B cell (primary cell): ENCODE data around the gene RNF34. TPM values are rescaled to one million over a fixed set of nuclear protein-coding genes. Genes with fewer than 3 reads are reported as not detected.

Source experiments
- ATAC-seq: fragments of 200-7000 bp; cut with Tn5 transposase; one replicate; pipeline ENCODE4 v1.10.0; 2021; ENCODE audit warnings: low read depth, mild to moderate bottlenecking, moderate number of reproducible peaks, moderate library complexity
- CTCF ChIA-PET: fragments of 350-600 bp; sonication (Branson Sonifier 250); formaldehyde crosslinking; loops from one replicate; lab custom pipeline; 2021; ENCODE audit warnings: antibody characterized with exemption, inconsistent platforms; lab: Charles Lee
- POLR2A ChIA-PET: fragments of 350-600 bp; sonication (Branson Sonifier 250); formaldehyde crosslinking; loops from one replicate; lab custom pipeline; 2021; ENCODE audit warnings: antibody characterized with exemption; lab: Charles Lee
- DNase-seq: peaks from one replicate; pipeline ENCODE4 v3.0.0; 2013
- H2AFZ ChIP-seq: 2 replicates; pipeline ENCODE4 v1.6.1; 2012; ENCODE audit warnings: mild to moderate bottlenecking, low read depth, low read length; ENCODE audit not compliant: insufficient read depth, poor library complexity, severe bottlenecking
- H3K27ac ChIP-seq, 2 donors: 1 replicate in 1 of 2; 2 replicates in 1 of 2; pipeline ENCODE4 v1.5.1; 2012 to 2013; ENCODE audit warnings: low read length in 2 of 2, mild to moderate bottlenecking in 2 of 2, moderate library complexity in 1 of 2
- H3K27me3 ChIP-seq, 4 experiments: fragments of 200-600 bp in 1 of 4; sonication (generic) in 1 of 4; replicated peaks in 1 of 4; 1 replicate in 2 of 4; 2 replicates in 2 of 4; pipeline versions ENCODE4 v1.6.1 to v1.7.0; 2013 to 2016; ENCODE audit warnings: low read length in 3 of 4, mild to moderate bottlenecking in 2 of 4, mixed read lengths in 1 of 4, moderate library complexity in 1 of 4; ENCODE audit not compliant: insufficient read depth in 4 of 4, control insufficient read depth in 3 of 4; ENCODE audit errors: control extremely low read depth in 1 of 4
- H3K36me3 ChIP-seq, 2 experiments: replicated peaks in 1 of 2; 1 replicate in 1 of 2; 2 replicates in 1 of 2; pipeline versions ENCODE4 v1.6.1 to v1.7.1; 2013; ENCODE audit warnings: low read length in 1 of 2; ENCODE audit not compliant: insufficient read depth in 2 of 2, control insufficient read depth in 1 of 2; ENCODE audit errors: control extremely low read depth in 1 of 2, extremely low read depth in 1 of 2
- H3K4me1 ChIP-seq, 2 donors: fragments of 200-600 bp in 1 of 2; sonication (generic) in 1 of 2; 1 replicate in 1 of 2; 2 replicates in 1 of 2; pipeline versions ENCODE4 v1.5.1 to v1.6.1; 2013 to 2017; ENCODE audit warnings: low read length in 2 of 2; ENCODE audit not compliant: control insufficient read depth in 2 of 2, insufficient read depth in 2 of 2
- H3K4me2 ChIP-seq: replicated peaks from 2 replicates; pipeline ENCODE3; 2012; ENCODE audit warnings: mild to moderate bottlenecking, low read depth, low read length; ENCODE audit not compliant: poor library complexity, severe bottlenecking
- H3K4me3 ChIP-seq, 5 experiments: fragments of 200-600 bp in 1 of 5; sonication (generic) in 1 of 5; 1 replicate in 3 of 5; 2 replicates in 2 of 5; pipeline versions ENCODE4 v1.5.1 to v1.7.0; 2011 to 2016; ENCODE audit warnings: low read length in 4 of 5, mild to moderate bottlenecking in 4 of 5, low read depth in 2 of 5, control low read depth in 1 of 5, moderate library complexity in 1 of 5; ENCODE audit not compliant: insufficient read depth in 1 of 5; ENCODE audit errors: control extremely low read depth in 1 of 5, extremely low read depth in 1 of 5
- H3K79me2 ChIP-seq: fragments of 200-600 bp; sonication (generic); one replicate; pipeline ENCODE4 v1.6.0; 2016; ENCODE audit warnings: low read length; ENCODE audit not compliant: control insufficient read depth, insufficient read depth
- H3K9ac ChIP-seq: fragments of 200-600 bp; sonication (generic); 2 replicates; pipeline ENCODE4 v1.6.1; 2017; ENCODE audit warnings: mild to moderate bottlenecking, low read length, moderate library complexity
- H3K9me3 ChIP-seq, 3 donors: one replicate each; pipeline versions ENCODE4 v1.6.1 to v1.7.1; 2013; ENCODE audit warnings: low read length in 2 of 3; ENCODE audit not compliant: control insufficient read depth in 2 of 3, insufficient read depth in 1 of 3; ENCODE audit errors: control extremely low read depth in 1 of 3
- H4K20me1 ChIP-seq: 2 replicates; pipeline ENCODE4 v1.6.0; 2012; ENCODE audit warnings: mild to moderate bottlenecking, low read length; ENCODE audit not compliant: insufficient read depth, control insufficient read depth, poor library complexity, severe bottlenecking
- H3K27ac Mint-ChIP-seq: one replicate; pipeline ENCODE4 v1.8.0; 2021; ENCODE audit warnings: mixed read lengths
- H3K27me3 Mint-ChIP-seq: one replicate; pipeline ENCODE4 v1.8.0; 2021; ENCODE audit warnings: mixed read lengths
- H3K4me1 Mint-ChIP-seq: one replicate; pipeline ENCODE4 v1.8.0; 2021; ENCODE audit warnings: mixed read lengths
- H3K4me3 Mint-ChIP-seq: one replicate; pipeline ENCODE4 v1.8.0; 2021; ENCODE audit warnings: mixed read lengths
- H3K9me3 Mint-ChIP-seq: one replicate; pipeline ENCODE4 v1.8.0; 2022; ENCODE audit warnings: mixed read lengths; ENCODE audit not compliant: insufficient read depth
- EZH2 ChIP-seq: IDR thresholded peaks from 2 replicates; pipeline ENCODE4 v1.6.1; 2012; ENCODE audit warnings: borderline replicate concordance, low read depth, mild to moderate bottlenecking, moderate library complexity, low read length; ENCODE audit not compliant: insufficient read depth, poor library complexity, severe bottlenecking
- WGBS: methylation state at CpG from one replicate; pipeline ENCODE4 v1.1.5; 2013; ENCODE audit warnings: missing lambda C conversion rate; ENCODE audit not compliant: insufficient coverage; 5-methylcytosine and 5-hydroxymethylcytosine counted together
- intact Hi-C: fragments of 100-400 bp; cut with micrococcal nuclease; formaldehyde crosslinking; loops from one replicate; pipeline ENCODE4 v1.10.0; 2022
- polyA plus RNA-seq: library from polyadenylated mRNA; depleted of rRNA; stranded (reverse); fragments of >200 nt; gene quantifications from 2 replicates; pipeline ENCODE4 v1.2.3, GENCODE V29; 2012
- total RNA-seq, 2 donors: library from RNA; stranded (reverse); fragments of 120-200 nt in 1 of 2; gene quantifications; 1 replicate in 1 of 2; 2 replicates in 1 of 2; pipeline versions ENCODE4 v1.2.3 to v1.2.4, GENCODE V29; 2013 to 2022
- TF ChIP-seq, protein P1 (sequence below): fragments of 200-600 bp; IDR thresholded peaks from one replicate; pipeline ENCODE4 v1.8.0; 2022; ENCODE audit warnings: antibody characterized with exemption, mild to moderate bottlenecking

The RNF34 gene
- total and polyA plus RNA-seq, 2 donors (not counting 1 experiment from before 2014, with no cell fraction given): 24.9 to 86.7 TPM

DNA sequence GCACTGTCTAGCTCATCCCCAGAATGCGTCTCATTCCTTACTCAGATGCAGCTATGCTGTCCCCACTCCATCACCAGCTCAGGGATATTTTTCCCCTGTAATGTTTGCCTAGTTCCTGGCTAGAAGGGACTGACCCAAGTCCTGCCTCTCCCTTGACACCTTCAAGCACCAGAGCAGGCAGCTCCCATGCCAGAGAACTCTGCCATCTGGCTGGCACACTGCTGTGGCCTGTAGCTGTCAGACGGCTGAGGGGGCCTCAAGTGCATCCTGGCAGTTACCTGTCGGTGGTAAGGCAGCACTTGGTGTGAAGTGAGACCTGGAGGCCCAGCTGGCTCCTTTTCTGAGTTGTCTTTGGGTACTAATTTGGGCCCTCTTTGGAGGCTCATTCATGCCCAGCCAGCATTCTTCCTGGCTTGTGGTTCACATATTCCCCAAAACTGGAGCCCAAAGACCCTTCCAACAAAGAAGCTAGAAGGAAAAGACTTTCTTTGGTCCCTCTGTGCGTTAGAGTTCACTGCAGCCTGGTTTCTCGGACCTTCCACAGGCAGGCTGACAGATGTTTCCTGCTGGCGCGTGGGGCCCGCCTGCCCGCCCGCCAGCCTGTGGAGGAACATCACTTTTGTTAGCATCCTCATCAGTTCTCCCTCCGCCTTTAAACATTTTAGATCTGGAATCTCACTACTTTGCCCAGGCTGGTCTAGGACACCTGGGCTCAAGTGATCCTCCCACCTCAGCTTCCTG, 33.0 kb downstream of the RNF34 start:
- H3K9me3 ChIP-seq: no peaks in the 10 kb centered on the region
- no peak overlapping the region for H3K9ac ChIP-seq
- H3K4me1 Mint-ChIP-seq: no peaks in the 10 kb centered on the region
- peaks cover 32% of the 10 kb centered on the region for H3K79me2 ChIP-seq
- no peaks in the 10 kb centered on the region for H3K27me3 ChIP-seq
- H3K36me3 ChIP-seq: peaks cover 6 to 88% of the 10 kb centered on the region in 2 experiments
- no peak overlapping the region for H3K4me3 Mint-ChIP-seq
- peaks cover 41% of the 10 kb centered on the region for H4K20me1 ChIP-seq
- no peaks in the 10 kb centered on the region for H3K27me3 Mint-ChIP-seq
- no peak overlapping the region for H3K4me2 ChIP-seq
- TF ChIP-seq, protein P1, sequence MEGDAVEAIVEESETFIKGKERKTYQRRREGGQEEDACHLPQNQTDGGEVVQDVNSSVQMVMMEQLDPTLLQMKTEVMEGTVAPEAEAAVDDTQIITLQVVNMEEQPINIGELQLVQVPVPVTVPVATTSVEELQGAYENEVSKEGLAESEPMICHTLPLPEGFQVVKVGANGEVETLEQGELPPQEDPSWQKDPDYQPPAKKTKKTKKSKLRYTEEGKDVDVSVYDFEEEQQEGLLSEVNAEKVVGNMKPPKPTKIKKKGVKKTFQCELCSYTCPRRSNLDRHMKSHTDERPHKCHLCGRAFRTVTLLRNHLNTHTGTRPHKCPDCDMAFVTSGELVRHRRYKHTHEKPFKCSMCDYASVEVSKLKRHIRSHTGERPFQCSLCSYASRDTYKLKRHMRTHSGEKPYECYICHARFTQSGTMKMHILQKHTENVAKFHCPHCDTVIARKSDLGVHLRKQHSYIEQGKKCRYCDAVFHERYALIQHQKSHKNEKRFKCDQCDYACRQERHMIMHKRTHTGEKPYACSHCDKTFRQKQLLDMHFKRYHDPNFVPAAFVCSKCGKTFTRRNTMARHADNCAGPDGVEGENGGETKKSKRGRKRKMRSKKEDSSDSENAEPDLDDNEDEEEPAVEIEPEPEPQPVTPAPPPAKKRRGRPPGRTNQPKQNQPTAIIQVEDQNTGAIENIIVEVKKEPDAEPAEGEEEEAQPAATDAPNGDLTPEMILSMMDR: no peak
- no peak for TF ChIP-seq EZH2
- peak overlapping the region in 1 of 2 donors; percentile 37 for H3K27ac ChIP-seq
- no peak for ATAC-seq
- no peak overlapping the region for H3K4me3 ChIP-seq
- H3K27ac Mint-ChIP-seq: peak overlapping the region; percentile 60
- peaks cover 4% of the 10 kb centered on the region for H3K9me3 Mint-ChIP-seq
- intact Hi-C loops: no loop called here
- ChIA-PET CTCF (interaction anchor here (1.0 to 2.5 kb wide), 3 partner anchors 10 to 121 kb away, joined by 3 to 8 read pairs (median 4); no protein-coding TSS in a partner anchor), POLR2A (no interaction called here)
- H2AFZ ChIP-seq: no peak overlapping the region
- DNase-seq: no peak
- WGBS: 41% methylated on average over 8 of the region's 11 CpGs
- H3K4me1 ChIP-seq: no peaks in the 10 kb centered on the region

DNA sequence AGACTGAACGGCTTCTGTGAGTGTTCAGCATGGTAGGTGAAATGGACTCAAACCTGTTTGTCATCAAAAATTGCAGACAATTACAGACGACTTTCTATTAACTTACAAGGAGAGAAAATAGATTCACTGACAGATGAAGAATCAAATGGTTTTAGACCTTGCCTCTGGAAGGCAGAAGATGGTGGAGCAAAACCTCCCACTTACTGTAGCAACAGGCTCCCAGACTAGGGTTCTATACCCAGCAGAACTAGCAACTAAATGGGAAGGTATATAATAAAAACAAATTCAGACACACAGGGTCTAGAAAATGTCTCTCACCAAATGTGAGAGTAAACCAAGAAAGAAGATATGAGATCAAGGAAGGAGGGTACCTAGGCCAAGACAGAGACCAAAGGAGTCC, 36.8 kb downstream of the RNF34 start:
- H3K4me3 ChIP-seq: no peak overlapping the region
- no peak for ATAC-seq
- H3K79me2 ChIP-seq: peaks cover 52% of the 10 kb centered on the region
- CTCF ChIA-PET: no interaction called here
- no peak overlapping the region for H2AFZ ChIP-seq
- POLR2A ChIA-PET: interaction anchor here (0.7 kb wide), 2 partner anchors 63 to 120 kb away, joined by 3 to 4 read pairs; no protein-coding TSS in a partner anchor
- H4K20me1 ChIP-seq: peaks cover 50% of the 10 kb centered on the region
- no peak overlapping the region for H3K4me3 Mint-ChIP-seq
- no peak for DNase-seq
- peaks cover 12 to 84% of the 10 kb centered on the region in 2 experiments for H3K36me3 ChIP-seq
- no peak overlapping the region for H3K9ac ChIP-seq
- no CpG with 5 or more reads among the region's 2 CpGs for WGBS
- no peaks in the 10 kb centered on the region for H3K27me3 Mint-ChIP-seq
- TF ChIP-seq, protein P1: no peak
- TF ChIP-seq EZH2: no peak
- H3K4me1 Mint-ChIP-seq: no peaks in the 10 kb centered on the region
- no peaks in the 10 kb centered on the region for H3K9me3 ChIP-seq
- no peak overlapping the region for H3K4me2 ChIP-seq
- peak overlapping the region; percentile 10 for H3K27ac Mint-ChIP-seq
- peaks cover 4% of the 10 kb centered on the region for H3K9me3 Mint-ChIP-seq
- intact Hi-C loops: no loop called here
- no peak overlapping the region for H3K27ac ChIP-seq
- H3K27me3 ChIP-seq: no peaks in the 10 kb centered on the region
- H3K4me1 ChIP-seq: no peaks in the 10 kb centered on the region
